GM18499 (cell line): ENCODE results near the gene COPG1.

Experiments
- ATAC-seq: cut with Tn5 transposase; IDR thresholded peaks from one replicate; pipeline ENCODE4 v1.9.1; 2021; ENCODE audit warnings: moderate number of reproducible peaks; ENCODE audit not compliant: insufficient read depth, unreplicated experiment

Gene COPG1

GRCh38 chr3:129311054-129311902 lies 61.9 kb downstream of the COPG1 start:
- ATAC-seq: no peak

- no peak for ATAC-seq
These were observed 62.7 kb downstream of the COPG1 start for GRCh38 chr3:129312021-129312639.

GRCh38 chr3:129312671-129313414 lies 63.4 kb downstream of the COPG1 start:
- no peak for ATAC-seq

- no peak for ATAC-seq
These were observed 63.9 kb downstream of the COPG1 start for GRCh38 chr3:129313415-129313664.

GRCh38 chr3:129313665-129314385 lies 64.4 kb downstream of the COPG1 start:
- ATAC-seq: no peak

- ATAC-seq: no peak
These were observed 65.2 kb downstream of the COPG1 start for GRCh38 chr3:129314386-129315222.

- ATAC-seq: no peak
These were observed 66.0 kb downstream of the COPG1 start for GRCh38 chr3:129315223-129315997.

- ATAC-seq: no peak
These were observed 66.5 kb downstream of the COPG1 start for GRCh38 chr3:129315998-129316247.

GRCh38 chr3:129316248-129317013 lies 67.0 kb downstream of the COPG1 start:
- no peak for ATAC-seq

- ATAC-seq: no peak
These were observed 67.8 kb downstream of the COPG1 start for GRCh38 chr3:129317014-129317771.

GRCh38 chr3:129317848-129318247 lies 68.4 kb downstream of the COPG1 start:
- ATAC-seq: no peak

- ATAC-seq: no peak
These were observed 69.5 kb downstream of the COPG1 start for GRCh38 chr3:129318921-129319320.

- ATAC-seq: no peak
These were observed 70.9 kb downstream of the COPG1 start for GRCh38 chr3:129320261-129320660.

- no peak for ATAC-seq
These were observed 71.5 kb downstream of the COPG1 start for GRCh38 chr3:129320825-129321487.

GRCh38 chr3:129321887-129322286 lies 72.5 kb downstream of the COPG1 start:
- no peak for ATAC-seq

GRCh38 chr3:129323651-129324294 lies 74.4 kb downstream of the COPG1 start:
- no peak for ATAC-seq

- no peak for ATAC-seq
These were observed 75.4 kb downstream of the COPG1 start for GRCh38 chr3:129324855-129325254.
